Neutrophil (primary cell): Measurements from ENCODE around the gene TP53BP2.

Source experiments
- H3K27ac ChIP-seq: fragments of 200-600 bp; sonication (generic); 2 replicates; pipeline ENCODE4 v1.5.1; 2016; ENCODE audit warnings: mild to moderate bottlenecking, moderate library complexity
- H3K27me3 ChIP-seq: fragments of 200-600 bp; sonication (generic); 2 replicates; pipeline ENCODE4 v1.6.0; 2016; ENCODE audit warnings: mild to moderate bottlenecking
- H3K36me3 ChIP-seq: fragments of 200-600 bp; sonication (generic); 2 replicates; pipeline ENCODE4 v1.5.1; 2017
- H3K4me1 ChIP-seq, 2 experiments: fragments of 200-600 bp in 1 of 2; sonication (generic) in 1 of 2; 1 replicate in 1 of 2; 2 replicates in 1 of 2; pipeline versions ENCODE4 v1.5.1 to v1.6.1; 2013 to 2016; ENCODE audit warnings: low read depth in 1 of 2, low read length in 1 of 2, mild to moderate bottlenecking in 1 of 2, moderate library complexity in 1 of 2; ENCODE audit not compliant: control insufficient read depth in 1 of 2, insufficient read depth in 1 of 2
- H3K4me3 ChIP-seq, 2 experiments: fragments of 200-600 bp in 1 of 2; sonication (generic) in 1 of 2; 1 replicate in 1 of 2; 2 replicates in 1 of 2; pipeline ENCODE4 v1.5.1; 2013 to 2016; ENCODE audit warnings: low read depth in 1 of 2, low read length in 1 of 2, mild to moderate bottlenecking in 1 of 2, moderate library complexity in 1 of 2
- H3K9me3 ChIP-seq: fragments of 200-600 bp; sonication (generic); 2 replicates; pipeline ENCODE4 v1.5.1; 2016
- TF ChIP-seq, protein P1 (sequence below): fragments of 200-600 bp; sonication (generic); IDR thresholded peaks from 2 replicates; pipeline ENCODE4 v1.5.1; 2016; ENCODE audit warnings: antibody characterized with exemption

TP53BP2 gene

DNA sequence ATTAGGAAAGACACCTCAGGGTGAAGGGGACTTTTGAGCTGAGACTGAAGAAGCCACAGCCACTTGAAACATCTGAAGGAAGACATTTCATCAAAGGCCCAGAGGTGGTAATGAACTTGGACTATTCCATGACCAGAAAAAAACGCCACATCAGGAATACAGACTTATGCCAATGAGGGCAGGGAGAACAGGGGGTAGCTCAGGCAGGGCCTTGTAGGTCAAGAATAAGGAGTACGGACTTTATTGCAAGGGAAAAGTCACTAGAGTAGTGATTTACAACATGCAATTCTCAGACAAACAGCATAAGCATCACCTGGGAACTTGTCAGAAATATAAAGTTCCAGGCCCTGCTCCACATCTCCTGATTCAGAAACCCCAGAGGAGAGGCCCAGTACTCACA lies 11.8 kb downstream of the TP53BP2 start:
- no peak overlapping the region for H3K4me3 ChIP-seq
- peak overlapping the region; percentile 4 for H3K27ac ChIP-seq
- TF ChIP-seq, protein P1, sequence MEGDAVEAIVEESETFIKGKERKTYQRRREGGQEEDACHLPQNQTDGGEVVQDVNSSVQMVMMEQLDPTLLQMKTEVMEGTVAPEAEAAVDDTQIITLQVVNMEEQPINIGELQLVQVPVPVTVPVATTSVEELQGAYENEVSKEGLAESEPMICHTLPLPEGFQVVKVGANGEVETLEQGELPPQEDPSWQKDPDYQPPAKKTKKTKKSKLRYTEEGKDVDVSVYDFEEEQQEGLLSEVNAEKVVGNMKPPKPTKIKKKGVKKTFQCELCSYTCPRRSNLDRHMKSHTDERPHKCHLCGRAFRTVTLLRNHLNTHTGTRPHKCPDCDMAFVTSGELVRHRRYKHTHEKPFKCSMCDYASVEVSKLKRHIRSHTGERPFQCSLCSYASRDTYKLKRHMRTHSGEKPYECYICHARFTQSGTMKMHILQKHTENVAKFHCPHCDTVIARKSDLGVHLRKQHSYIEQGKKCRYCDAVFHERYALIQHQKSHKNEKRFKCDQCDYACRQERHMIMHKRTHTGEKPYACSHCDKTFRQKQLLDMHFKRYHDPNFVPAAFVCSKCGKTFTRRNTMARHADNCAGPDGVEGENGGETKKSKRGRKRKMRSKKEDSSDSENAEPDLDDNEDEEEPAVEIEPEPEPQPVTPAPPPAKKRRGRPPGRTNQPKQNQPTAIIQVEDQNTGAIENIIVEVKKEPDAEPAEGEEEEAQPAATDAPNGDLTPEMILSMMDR: no peak
- peaks cover 69 to 74% of the 10 kb centered on the region in 2 experiments for H3K4me1 ChIP-seq
- H3K36me3 ChIP-seq: no peaks in the 10 kb centered on the region
- no peaks in the 10 kb centered on the region for H3K27me3 ChIP-seq
- H3K9me3 ChIP-seq: no peaks in the 10 kb centered on the region

DNA sequence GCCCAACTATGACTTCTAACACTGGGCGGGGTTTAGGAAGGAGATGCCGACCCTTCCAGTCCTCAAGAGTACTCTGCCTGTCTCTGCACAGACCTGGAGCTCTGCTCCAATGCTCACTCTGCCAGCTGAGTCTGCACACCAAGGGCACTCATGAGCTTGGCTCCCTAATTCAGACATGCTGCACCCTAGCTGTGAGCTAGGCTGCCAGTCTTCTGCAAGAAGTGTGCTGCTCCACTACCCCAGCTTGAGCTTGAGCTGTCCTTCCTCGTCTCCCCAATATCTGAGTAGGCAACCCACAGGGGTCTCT lies 13.2 kb downstream of the TP53BP2 start:
- Histone ChIP-seq H3K4me3 (no peak overlapping the region), H3K4me1 (peaks cover 75 to 80% of the 10 kb centered on the region in 2 experiments)

GRCh38 chr1:223831755-223832636 lies 13.8 kb downstream of the TP53BP2 start:
- H3K4me1 ChIP-seq: peaks cover 79 to 80% of the 10 kb centered on the region in 2 experiments
- H3K27ac ChIP-seq: peak overlapping the region; percentile 72
- TF ChIP-seq, protein P1: no peak
- no peaks in the 10 kb centered on the region for H3K9me3 ChIP-seq
- no peaks in the 10 kb centered on the region for H3K27me3 ChIP-seq
- H3K4me3 ChIP-seq: no peak overlapping the region
- no peaks in the 10 kb centered on the region for H3K36me3 ChIP-seq

More for the DNA sequence above, 13.2 kb downstream of the TP53BP2 start:
- Histone ChIP-seq H3K27ac (peak overlapping the region; percentile 72), H3K36me3 (no peaks in the 10 kb centered on the region), H3K27me3 (no peaks in the 10 kb centered on the region), H3K9me3 (no peaks in the 10 kb centered on the region)
- TF ChIP-seq, protein P1: no peak

GRCh38 chr1:223829678-223830077 lies 16.1 kb downstream of the TP53BP2 start:
- no peaks in the 10 kb centered on the region for H3K27me3 ChIP-seq
- H3K9me3 ChIP-seq: no peaks in the 10 kb centered on the region
- H3K27ac ChIP-seq: no peak overlapping the region
- H3K36me3 ChIP-seq: no peaks in the 10 kb centered on the region
- peaks cover 80% of the 10 kb centered on the region in 2 experiments for H3K4me1 ChIP-seq
- TF ChIP-seq, protein P1: no peak
- H3K4me3 ChIP-seq: no peak overlapping the region

GRCh38 chr1:223828162-223828848 lies 17.4 kb downstream of the TP53BP2 start:
- TF ChIP-seq, protein P1: no peak
- peaks cover 80% of the 10 kb centered on the region in 2 experiments for H3K4me1 ChIP-seq
- H3K9me3 ChIP-seq: no peaks in the 10 kb centered on the region
- no peak overlapping the region for H3K4me3 ChIP-seq
- no peaks in the 10 kb centered on the region for H3K36me3 ChIP-seq
- H3K27ac ChIP-seq: peak overlapping the region; percentile 78
- H3K27me3 ChIP-seq: no peaks in the 10 kb centered on the region
